HCT116 (cell line): ENCODE data around the gene RFC1. TPM values are rescaled to one million over a fixed set of nuclear protein-coding genes. Genes with fewer than 3 reads are reported as not detected.

Experiments used
- ATAC-seq: fragments of 200-7000 bp; cut with Tn5 transposase; 2 replicates; pipeline ENCODE4 v1.9.1; 2020; ENCODE audit warnings: mild to moderate bottlenecking, moderate library complexity
- BruUV-seq: library from RNA; stranded (reverse); fragments of 400-500 nt; replicated peaks from 2 replicates; lab custom pipeline; 2021; lab: Mats Ljungman, UMichigan
- CTCF ChIA-PET: fragments of 300-600 bp; sonication (Branson Sonifier 250); formaldehyde crosslinking; loops from one replicate; lab custom pipeline; 2021; ENCODE audit warnings: antibody characterized with exemption; lab: Charles Lee
- POLR2A ChIA-PET: fragments of 300-600, 350-600 bp; sonication (Branson Sonifier 250); formaldehyde crosslinking; loops from one replicate; lab custom pipeline; 2021; ENCODE audit warnings: antibody characterized with exemption; lab: Charles Lee
- RAD21 ChIA-PET, 2 experiments: fragments of 300-600 bp; sonication (Branson Sonifier 250); formaldehyde crosslinking; loops; one replicate each; lab custom pipeline; 2023; ENCODE audit warnings: low total read pairs in 2 of 2; ENCODE audit not compliant: uncharacterized antibody in 2 of 2, unreplicated experiment in 2 of 2, low non-redundant PET in 1 of 2; lab: Charles Lee
- DNase-seq: peaks from one replicate; pipeline ENCODE4 v3.0.0-alpha.2; 2010; ENCODE audit warnings: low read depth, low spot score
- H2AFZ ChIP-seq: fragments of 200-600 bp; shearing (Covaris generic), sonication (generic); 2 replicates; pipeline ENCODE4 v1.6.1; 2017; ENCODE audit warnings: low read depth, mixed run types, mixed read lengths, antibody characterized with exemption, low read length; ENCODE audit not compliant: poor library complexity, severe bottlenecking
- H3K27ac ChIP-seq: 2 replicates; pipeline ENCODE4 v1.5.1; 2012; ENCODE audit warnings: low read depth, low read length
- H3K27me3 ChIP-seq: fragments of 200-600 bp; sonication (generic); 2 replicates; pipeline ENCODE4 v1.6.1; 2016; ENCODE audit warnings: mixed run types, low read length, mixed read lengths; ENCODE audit not compliant: insufficient read depth
- H3K36me3 ChIP-seq, 2 experiments: fragments of 200-500 bp in 1 of 2; fragments of 200-600 bp in 1 of 2; sonication (Bioruptor generic) in 1 of 2; sonication (generic) in 1 of 2; 2 replicates each; pipeline versions ENCODE4 v1.5.1 to v1.6.1; 2014 to 2016; ENCODE audit warnings: low read length in 2 of 2, inconsistent platforms in 1 of 2, mixed read lengths in 1 of 2, mixed run types in 1 of 2; ENCODE audit not compliant: insufficient read depth in 2 of 2, control insufficient read depth in 1 of 2
- H3K4me1 ChIP-seq, 2 experiments: fragments of 200-600 bp in 1 of 2; sonication (generic) in 1 of 2; 2 replicates each; pipeline versions ENCODE4 v1.5.1 to v1.6.1; 2012 to 2017; ENCODE audit warnings: low read length in 2 of 2, inconsistent platforms in 1 of 2, mild to moderate bottlenecking in 1 of 2, mixed read lengths in 1 of 2, mixed run types in 1 of 2, moderate library complexity in 1 of 2; ENCODE audit not compliant: insufficient read depth in 2 of 2, control insufficient read depth in 1 of 2
- H3K4me2 ChIP-seq: fragments of 200-600 bp; sonication (generic); 2 replicates; pipeline ENCODE4 v1.6.1; 2017; ENCODE audit warnings: mixed run types, low read length, mixed read lengths
- H3K4me3 ChIP-seq, 2 experiments: fragments of 200-600 bp in 1 of 2; sonication (generic) in 1 of 2; replicated peaks in 1 of 2; 2 replicates each; pipeline ENCODE4 v1.5.1; 2011 to 2016; ENCODE audit warnings: low read length in 2 of 2, control low read depth in 1 of 2, low read depth in 1 of 2, mild to moderate bottlenecking in 1 of 2, mixed read lengths in 1 of 2, mixed run types in 1 of 2
- H3K79me2 ChIP-seq: fragments of 200-600 bp; sonication (generic); 2 replicates; pipeline ENCODE4 v1.6.1; 2017; ENCODE audit warnings: mild to moderate bottlenecking, mixed run types, low read length, moderate library complexity, mixed read lengths; ENCODE audit not compliant: insufficient read depth
- H3K9ac ChIP-seq: fragments of 200-600 bp; sonication (generic); 2 replicates; pipeline ENCODE4 v1.6.1; 2016; ENCODE audit warnings: low read length, mixed read lengths
- H3K9me2 ChIP-seq: fragments of 200-600 bp; sonication (generic), shearing (Covaris generic); 2 replicates; pipeline ENCODE4 v1.6.1; 2017; ENCODE audit warnings: mixed run types, mild to moderate bottlenecking, moderate library complexity; ENCODE audit not compliant: insufficient read depth
- H3K9me3 ChIP-seq, 2 experiments: fragments of 200-500 bp in 1 of 2; fragments of 200-600 bp in 1 of 2; sonication (Bioruptor generic) in 1 of 2; sonication (generic) in 1 of 2; 2 replicates each; pipeline ENCODE4 v1.6.1; 2014 to 2017; ENCODE audit warnings: low read length in 2 of 2, mixed read lengths in 2 of 2, inconsistent platforms in 1 of 2, low read depth in 1 of 2, mild to moderate bottlenecking in 1 of 2, mixed run types in 1 of 2, moderate library complexity in 1 of 2; ENCODE audit not compliant: control insufficient read depth in 1 of 2, insufficient read depth in 1 of 2
- H4K20me1 ChIP-seq: fragments of 200-600 bp; sonication (generic), shearing (Covaris generic); 2 replicates; pipeline ENCODE4 v1.6.1; 2017; ENCODE audit warnings: mixed run types, mild to moderate bottlenecking, moderate library complexity; ENCODE audit not compliant: insufficient read depth
- CEBPB ChIP-seq: IDR thresholded peaks from 2 replicates; pipeline ENCODE4 v1.6.1; 2012; ENCODE audit warnings: low read depth
- EGR1 ChIP-seq: IDR thresholded peaks from 2 replicates; pipeline ENCODE4 v1.6.1; 2012; ENCODE audit warnings: low read depth
- ELF1 ChIP-seq: IDR thresholded peaks from 2 replicates; pipeline ENCODE4 v1.6.1; 2012; ENCODE audit warnings: low read depth, borderline replicate concordance
- EZH2phosphoT487 ChIP-seq: fragments of 200-600 bp; IDR thresholded peaks from 2 replicates; pipeline ENCODE4 v1.6.1; 2018; ENCODE audit warnings: antibody characterized with exemption, borderline replicate concordance
- FOSL1 ChIP-seq: IDR thresholded peaks from 2 replicates; pipeline ENCODE4 v1.6.1; 2012; ENCODE audit warnings: low read depth
- JUND ChIP-seq: IDR thresholded peaks from 2 replicates; pipeline ENCODE4 v1.6.1; 2012
- POLR2A ChIP-seq: IDR thresholded peaks from 2 replicates; pipeline ENCODE4 v1.7.0; 2011; ENCODE audit warnings: borderline replicate concordance; ENCODE audit not compliant: insufficient read depth, insufficient read length; ENCODE audit errors: extremely low read depth
- POLR2AphosphoS5 ChIP-seq: IDR thresholded peaks from 2 replicates; pipeline ENCODE4 v1.6.1; 2011; ENCODE audit warnings: mild to moderate bottlenecking, low read depth, low read length, moderate library complexity
- RAD21 ChIP-seq: IDR thresholded peaks from 2 replicates; pipeline ENCODE4 v1.6.1; 2012; ENCODE audit warnings: low read depth, mild to moderate bottlenecking
- SIN3A ChIP-seq: IDR thresholded peaks from 2 replicates; pipeline ENCODE4 v1.6.1; 2012; ENCODE audit warnings: low read depth
- SP1 ChIP-seq: IDR thresholded peaks from 2 replicates; pipeline ENCODE4 v1.6.1; 2012; ENCODE audit warnings: low read depth
- SRF ChIP-seq: IDR thresholded peaks from 2 replicates; pipeline ENCODE4 v1.6.1; 2012; ENCODE audit warnings: low read depth
- TCF7L2 ChIP-seq: IDR thresholded peaks from 2 replicates; pipeline ENCODE4 v1.7.0; 2011; ENCODE audit warnings: borderline replicate concordance, inconsistent platforms; ENCODE audit not compliant: insufficient read depth, insufficient read length; ENCODE audit errors: extremely low read depth
- YY1 ChIP-seq: IDR thresholded peaks from 2 replicates; pipeline ENCODE4 v1.6.1; 2011; ENCODE audit warnings: low read length, low read depth, moderate library complexity, mild to moderate bottlenecking; ENCODE audit not compliant: insufficient replicate concordance; ENCODE audit errors: extremely low read depth
- ZFX ChIP-seq: fragments of 450-650 bp; IDR thresholded peaks from 2 replicates; pipeline ENCODE4 v1.6.1; 2017
- ZNF274 ChIP-seq: fragments of 200-500 bp; sonication (Bioruptor generic); IDR thresholded peaks from 2 replicates; pipeline ENCODE4 v1.6.1; 2014; ENCODE audit warnings: mild to moderate bottlenecking, low read depth, low read length, inconsistent platforms
- intact Hi-C: fragments of 100-400 bp; cut with micrococcal nuclease; formaldehyde crosslinking; loops from 2 replicates; pipeline ENCODE4 v1.10.0; 2022
- total RNA-seq: library from RNA; stranded (reverse); gene quantifications from one replicate; pipeline ENCODE4 v1.2.1, GENCODE V29; 2021; ENCODE audit not compliant: unreplicated experiment
- TF ChIP-seq, protein P1 (sequence below): IDR thresholded peaks from 2 replicates; pipeline ENCODE4 v1.6.1; 2011; ENCODE audit warnings: mild to moderate bottlenecking, low read length, moderate library complexity; ENCODE audit not compliant: insufficient replicate concordance; ENCODE audit errors: extremely low read depth
- TF ChIP-seq, protein P2 (sequence below): IDR thresholded peaks from 2 replicates; pipeline ENCODE4 v1.6.1; 2012
- TF ChIP-seq, protein P3 (sequence below), 3 experiments: fragments of 200-600 bp in 1 of 3; sonication (generic) in 1 of 3; IDR thresholded peaks in 2 of 3; conservative IDR thresholded peaks in 1 of 3; 2 replicates each; pipeline ENCODE4 v1.5.1; 2012 to 2017; ENCODE audit warnings: low read depth in 2 of 3, low read length in 2 of 3, antibody characterized with exemption in 1 of 3, borderline replicate concordance in 1 of 3, control low read depth in 1 of 3, mild to moderate bottlenecking in 1 of 3, mixed read lengths in 1 of 3, mixed run types in 1 of 3, moderate library complexity in 1 of 3; ENCODE audit not compliant: insufficient read depth in 1 of 3

Gene RFC1
- total RNA-seq, 1 experiment from 2014 or later = 52.3 TPM

DNA sequence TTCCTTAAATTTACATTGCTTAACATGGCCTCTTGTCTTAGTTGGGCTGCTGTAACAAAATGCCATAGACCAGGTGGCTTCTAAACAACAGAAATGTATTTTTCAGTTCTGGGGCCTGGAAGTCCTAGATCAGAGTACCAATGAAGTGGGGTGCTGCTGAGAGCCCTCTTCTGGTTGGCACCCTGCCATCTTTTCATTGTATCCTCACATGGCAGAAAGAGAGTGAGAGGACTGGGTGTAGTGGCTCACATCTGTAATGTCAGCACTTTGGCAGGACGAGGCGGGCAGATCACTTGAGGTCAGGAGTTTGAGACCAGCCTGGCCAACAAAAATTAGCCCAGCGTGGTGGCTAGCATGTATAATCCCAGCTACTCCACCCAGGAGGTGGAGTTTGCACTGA, 28.5 kb upstream of the RFC1 start:
- POLR2A ChIA-PET = no interaction called here
- Histone ChIP-seq H3K79me2 (no peaks in the 10 kb centered on the region), H3K27me3 (no peaks in the 10 kb centered on the region), H3K4me3 (no peak overlapping the region), H3K9me2 (no peaks in the 10 kb centered on the region), H3K4me1 (no peaks in the 10 kb centered on the region), H4K20me1 (no peaks in the 10 kb centered on the region), H3K9ac (no peak overlapping the region), H3K36me3 (no peaks in the 10 kb centered on the region), H2AFZ (no peak overlapping the region), H3K9me3 (no peaks in the 10 kb centered on the region), H3K27ac (no peak overlapping the region), H3K4me2 (no peak overlapping the region)
- TF ChIP-seq ZNF274 (no peak), SP1 (no peak), ZFX (no peak), EGR1 (no peak), YY1 (no peak), CEBPB (no peak), TCF7L2 (no peak), SIN3A (no peak), POLR2AphosphoS5 (no peak), SRF (no peak), JUND (no peak), POLR2A (no peak), EZH2phosphoT487 (no peak), FOSL1 (no peak), ELF1 (no peak), RAD21 (no peak)
- TF ChIP-seq, protein P1, sequence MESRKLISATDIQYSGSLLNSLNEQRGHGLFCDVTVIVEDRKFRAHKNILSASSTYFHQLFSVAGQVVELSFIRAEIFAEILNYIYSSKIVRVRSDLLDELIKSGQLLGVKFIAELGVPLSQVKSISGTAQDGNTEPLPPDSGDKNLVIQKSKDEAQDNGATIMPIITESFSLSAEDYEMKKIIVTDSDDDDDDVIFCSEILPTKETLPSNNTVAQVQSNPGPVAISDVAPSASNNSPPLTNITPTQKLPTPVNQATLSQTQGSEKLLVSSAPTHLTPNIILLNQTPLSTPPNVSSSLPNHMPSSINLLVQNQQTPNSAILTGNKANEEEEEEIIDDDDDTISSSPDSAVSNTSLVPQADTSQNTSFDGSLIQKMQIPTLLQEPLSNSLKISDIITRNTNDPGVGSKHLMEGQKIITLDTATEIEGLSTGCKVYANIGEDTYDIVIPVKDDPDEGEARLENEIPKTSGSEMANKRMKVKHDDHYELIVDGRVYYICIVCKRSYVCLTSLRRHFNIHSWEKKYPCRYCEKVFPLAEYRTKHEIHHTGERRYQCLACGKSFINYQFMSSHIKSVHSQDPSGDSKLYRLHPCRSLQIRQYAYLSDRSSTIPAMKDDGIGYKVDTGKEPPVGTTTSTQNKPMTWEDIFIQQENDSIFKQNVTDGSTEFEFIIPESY = no peak
- TF ChIP-seq, protein P2, sequence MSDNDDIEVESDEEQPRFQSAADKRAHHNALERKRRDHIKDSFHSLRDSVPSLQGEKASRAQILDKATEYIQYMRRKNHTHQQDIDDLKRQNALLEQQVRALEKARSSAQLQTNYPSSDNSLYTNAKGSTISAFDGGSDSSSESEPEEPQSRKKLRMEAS = no peak
- TF ChIP-seq, protein P3, sequence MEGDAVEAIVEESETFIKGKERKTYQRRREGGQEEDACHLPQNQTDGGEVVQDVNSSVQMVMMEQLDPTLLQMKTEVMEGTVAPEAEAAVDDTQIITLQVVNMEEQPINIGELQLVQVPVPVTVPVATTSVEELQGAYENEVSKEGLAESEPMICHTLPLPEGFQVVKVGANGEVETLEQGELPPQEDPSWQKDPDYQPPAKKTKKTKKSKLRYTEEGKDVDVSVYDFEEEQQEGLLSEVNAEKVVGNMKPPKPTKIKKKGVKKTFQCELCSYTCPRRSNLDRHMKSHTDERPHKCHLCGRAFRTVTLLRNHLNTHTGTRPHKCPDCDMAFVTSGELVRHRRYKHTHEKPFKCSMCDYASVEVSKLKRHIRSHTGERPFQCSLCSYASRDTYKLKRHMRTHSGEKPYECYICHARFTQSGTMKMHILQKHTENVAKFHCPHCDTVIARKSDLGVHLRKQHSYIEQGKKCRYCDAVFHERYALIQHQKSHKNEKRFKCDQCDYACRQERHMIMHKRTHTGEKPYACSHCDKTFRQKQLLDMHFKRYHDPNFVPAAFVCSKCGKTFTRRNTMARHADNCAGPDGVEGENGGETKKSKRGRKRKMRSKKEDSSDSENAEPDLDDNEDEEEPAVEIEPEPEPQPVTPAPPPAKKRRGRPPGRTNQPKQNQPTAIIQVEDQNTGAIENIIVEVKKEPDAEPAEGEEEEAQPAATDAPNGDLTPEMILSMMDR (IDR thresholded peaks at IDR 0.05 in 2 of 3, conservative IDR thresholded peaks at IDR 0.05 in 1 of 3; ENCODE audit: borderline replicate concordance in 1 of 3, insufficient read depth in 1 of 3, low read depth in 2 of 3, low read length in 2 of 3) = no peak
- ATAC-seq (no peak), DNase-seq (no peak)
- CTCF ChIA-PET = no interaction called here
- BruUV-seq = no TSS peak
- RAD21 ChIA-PET = no interaction called here
- intact Hi-C loops = no loop called here
